ENCODE data around the gene SNTG2. TPM values are rescaled to one million over a fixed set of nuclear protein-coding genes. Genes with fewer than 3 reads are reported as not detected.

The SNTG2 gene
- total RNA-seq, 1 donor from 2014 or later, result 0.47 TPM

DNA sequence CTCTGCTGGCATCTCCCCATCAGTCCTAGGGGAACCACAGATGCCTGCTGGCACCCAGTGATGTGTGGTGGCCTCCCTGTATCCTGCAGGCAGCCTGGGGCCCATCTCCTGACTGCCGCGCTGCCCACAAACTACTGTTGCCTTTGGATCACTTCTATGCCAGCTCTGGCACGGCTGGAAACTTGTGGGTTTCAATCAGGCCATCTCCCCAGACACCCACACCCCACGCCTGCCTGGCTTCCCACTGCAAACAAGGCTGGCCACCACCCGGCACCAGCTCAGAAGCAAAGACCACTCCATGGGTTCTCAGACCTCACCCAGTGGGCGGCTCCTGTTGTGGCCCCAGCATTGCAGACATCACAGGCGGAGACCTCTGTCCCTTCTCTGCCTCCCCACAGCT, 447.5 kb downstream of the SNTG2 start:
- H3K27ac ChIP-seq (replicated peaks), result no peak overlapping the region
- no peak for DNase-seq
- H3K27me3 ChIP-seq (ENCODE audit: low read depth), result peaks cover 11% of the 10 kb centered on the region
- TF ChIP-seq, protein P1, sequence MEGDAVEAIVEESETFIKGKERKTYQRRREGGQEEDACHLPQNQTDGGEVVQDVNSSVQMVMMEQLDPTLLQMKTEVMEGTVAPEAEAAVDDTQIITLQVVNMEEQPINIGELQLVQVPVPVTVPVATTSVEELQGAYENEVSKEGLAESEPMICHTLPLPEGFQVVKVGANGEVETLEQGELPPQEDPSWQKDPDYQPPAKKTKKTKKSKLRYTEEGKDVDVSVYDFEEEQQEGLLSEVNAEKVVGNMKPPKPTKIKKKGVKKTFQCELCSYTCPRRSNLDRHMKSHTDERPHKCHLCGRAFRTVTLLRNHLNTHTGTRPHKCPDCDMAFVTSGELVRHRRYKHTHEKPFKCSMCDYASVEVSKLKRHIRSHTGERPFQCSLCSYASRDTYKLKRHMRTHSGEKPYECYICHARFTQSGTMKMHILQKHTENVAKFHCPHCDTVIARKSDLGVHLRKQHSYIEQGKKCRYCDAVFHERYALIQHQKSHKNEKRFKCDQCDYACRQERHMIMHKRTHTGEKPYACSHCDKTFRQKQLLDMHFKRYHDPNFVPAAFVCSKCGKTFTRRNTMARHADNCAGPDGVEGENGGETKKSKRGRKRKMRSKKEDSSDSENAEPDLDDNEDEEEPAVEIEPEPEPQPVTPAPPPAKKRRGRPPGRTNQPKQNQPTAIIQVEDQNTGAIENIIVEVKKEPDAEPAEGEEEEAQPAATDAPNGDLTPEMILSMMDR (IDR thresholded peaks at IDR 0.05; ENCODE audit: borderline replicate concordance), result no peak
- no peaks in the 10 kb centered on the region for H3K9me3 ChIP-seq (replicated peaks)
- intact Hi-C loops (cut with micrococcal nuclease), result no loop called here
- H3K4me3 ChIP-seq, result no peak overlapping the region
- no peaks in the 10 kb centered on the region for H3K4me1 ChIP-seq
- H3K36me3 ChIP-seq, result no peaks in the 10 kb centered on the region

DNA sequence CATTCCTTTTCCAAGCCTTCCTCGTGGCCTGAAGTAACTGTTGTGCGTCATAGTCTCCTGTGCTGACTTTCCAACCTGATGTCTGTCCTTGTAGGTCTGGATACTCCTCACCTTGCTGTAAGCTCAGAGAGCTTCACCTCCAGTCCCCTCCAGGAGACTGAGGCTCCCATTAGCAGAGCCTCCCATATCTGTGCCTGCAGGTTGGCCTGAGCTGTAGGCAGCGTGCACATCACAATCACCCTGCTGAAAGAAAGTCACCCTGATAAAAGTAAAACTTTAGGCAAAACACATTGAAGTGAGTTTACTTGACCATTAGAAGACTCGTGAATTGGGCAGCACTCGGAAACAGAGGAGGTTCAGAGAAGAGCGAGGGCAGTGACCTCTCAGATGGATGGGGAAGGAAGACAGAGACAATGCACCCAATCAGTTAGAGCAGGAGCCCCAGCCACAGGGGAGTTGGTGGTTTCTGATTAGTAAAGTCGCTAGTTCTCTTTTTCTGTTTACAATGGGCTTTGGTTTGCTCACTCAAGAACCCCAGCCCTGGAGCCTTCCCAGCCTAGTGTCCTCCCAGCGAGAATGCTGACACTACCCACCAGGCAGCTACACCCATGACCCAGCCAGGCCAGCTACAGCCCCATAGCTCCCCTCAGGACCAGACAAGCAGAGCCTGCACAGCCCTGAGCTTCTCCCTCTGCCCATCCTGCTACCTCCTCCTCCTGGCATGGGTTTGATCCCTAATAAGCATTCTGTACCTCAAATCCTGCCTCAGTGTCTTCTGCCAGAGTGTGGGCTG, 450.5 kb downstream of the SNTG2 start:
- H3K4me1 ChIP-seq, result no peaks in the 10 kb centered on the region
- H3K9me3 ChIP-seq (replicated peaks), result no peaks in the 10 kb centered on the region
- no peak for DNase-seq
- peaks cover 11% of the 10 kb centered on the region for H3K27me3 ChIP-seq (ENCODE audit: low read depth)
- H3K36me3 ChIP-seq, result no peaks in the 10 kb centered on the region
- no peak overlapping the region for H3K4me3 ChIP-seq
- H3K27ac ChIP-seq (replicated peaks), result no peak overlapping the region
- intact Hi-C loops (cut with micrococcal nuclease), result no loop called here
- TF ChIP-seq, protein P1 (IDR thresholded peaks at IDR 0.05; ENCODE audit: borderline replicate concordance), result no peak

DNA sequence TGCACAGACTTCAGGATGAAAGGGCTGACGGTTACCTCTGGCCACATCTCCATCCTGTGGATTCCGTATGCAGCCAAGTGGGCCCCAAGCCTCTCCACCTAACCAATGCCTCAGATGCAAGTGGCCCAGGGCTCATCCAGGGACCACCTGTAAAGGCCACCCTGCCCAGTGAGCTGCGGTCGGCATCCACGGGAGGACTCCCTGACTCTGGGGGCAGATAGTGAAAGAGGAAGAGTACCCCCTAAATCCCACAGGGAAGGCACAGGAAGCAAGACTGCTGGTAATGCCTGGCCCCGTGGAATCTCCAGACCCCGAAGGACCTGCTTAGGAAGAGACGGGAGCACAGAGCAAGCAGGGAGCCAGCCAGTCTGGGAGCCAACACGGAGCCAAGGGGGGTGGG, 451.4 kb downstream of the SNTG2 start:
- H3K4me3 ChIP-seq, result no peak overlapping the region
- intact Hi-C loops (cut with micrococcal nuclease), result no loop called here
- TF ChIP-seq, protein P1 (IDR thresholded peaks at IDR 0.05; ENCODE audit: borderline replicate concordance), result no peak
- H3K9me3 ChIP-seq (replicated peaks), result no peaks in the 10 kb centered on the region
- H3K27me3 ChIP-seq (ENCODE audit: low read depth), result peaks cover 11% of the 10 kb centered on the region
- H3K4me1 ChIP-seq, result no peaks in the 10 kb centered on the region
- DNase-seq, result no peak
- H3K36me3 ChIP-seq, result no peaks in the 10 kb centered on the region
- no peak overlapping the region for H3K27ac ChIP-seq (replicated peaks)

DNA sequence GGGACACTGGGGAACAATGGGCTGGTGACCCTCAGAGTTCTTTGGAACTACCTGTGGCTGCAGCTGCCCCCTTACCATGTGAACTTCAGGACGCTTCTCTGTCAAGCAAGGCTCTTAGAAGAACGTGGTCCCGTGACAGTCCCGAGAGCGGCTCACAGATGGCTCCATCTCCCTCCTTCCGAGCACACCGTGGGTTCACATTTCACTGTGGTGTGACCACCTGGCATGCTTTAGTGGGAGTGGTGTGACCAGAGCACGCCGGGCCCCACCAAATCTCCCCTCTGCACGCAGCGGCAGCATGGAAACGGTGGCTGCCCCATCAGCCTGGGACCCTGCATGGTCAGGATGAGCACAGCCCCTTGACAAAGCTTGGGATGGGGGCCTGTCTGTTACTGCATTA, 452.9 kb downstream of the SNTG2 start:
- Histone ChIP-seq H3K4me3 (no peak overlapping the region), H3K4me1 (no peaks in the 10 kb centered on the region), H3K27ac (replicated peaks) (no peak overlapping the region), H3K9me3 (replicated peaks) (no peaks in the 10 kb centered on the region), H3K27me3 (ENCODE audit: low read depth) (peaks cover 8% of the 10 kb centered on the region), H3K36me3 (no peaks in the 10 kb centered on the region)
- intact Hi-C loops (cut with micrococcal nuclease), result no loop called here
- TF ChIP-seq, protein P1 (IDR thresholded peaks at IDR 0.05; ENCODE audit: borderline replicate concordance), result no peak
- DNase-seq, result no peak

DNA sequence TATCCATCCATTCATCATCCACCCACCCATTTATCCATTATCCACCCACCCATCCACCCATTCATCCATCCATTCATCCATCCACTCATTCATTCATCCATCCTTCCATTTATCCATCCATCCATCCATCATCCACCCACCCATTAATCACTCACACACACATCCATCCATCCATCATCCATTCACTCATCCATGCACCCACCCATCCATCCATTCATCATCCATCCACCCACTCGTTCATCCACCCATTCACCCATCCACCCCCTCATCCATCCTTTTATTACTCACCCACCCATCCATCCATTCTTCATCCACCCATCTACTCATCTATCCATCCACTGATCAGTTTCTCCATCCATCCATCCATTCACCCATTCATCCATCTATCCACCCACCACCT, 454.5 kb downstream of the SNTG2 start:
- intact Hi-C loops (cut with micrococcal nuclease), result no loop called here
- DNase-seq, result no peak
- TF ChIP-seq, protein P1 (IDR thresholded peaks at IDR 0.05; ENCODE audit: borderline replicate concordance), result no peak

More for the DNA sequence above, 454.5 kb downstream of the SNTG2 start:
- Histone ChIP-seq H3K4me3 (no peak overlapping the region), H3K4me1 (no peaks in the 10 kb centered on the region), H3K27me3 (ENCODE audit: low read depth) (peaks cover 7% of the 10 kb centered on the region), H3K36me3 (no peaks in the 10 kb centered on the region), H3K9me3 (replicated peaks) (no peaks in the 10 kb centered on the region), H3K27ac (replicated peaks) (no peak overlapping the region)

Data from left ventricle myocardium inferior (tissue), 1 donor.